ENCODE measurements around the gene SLC7A8.

DNA sequence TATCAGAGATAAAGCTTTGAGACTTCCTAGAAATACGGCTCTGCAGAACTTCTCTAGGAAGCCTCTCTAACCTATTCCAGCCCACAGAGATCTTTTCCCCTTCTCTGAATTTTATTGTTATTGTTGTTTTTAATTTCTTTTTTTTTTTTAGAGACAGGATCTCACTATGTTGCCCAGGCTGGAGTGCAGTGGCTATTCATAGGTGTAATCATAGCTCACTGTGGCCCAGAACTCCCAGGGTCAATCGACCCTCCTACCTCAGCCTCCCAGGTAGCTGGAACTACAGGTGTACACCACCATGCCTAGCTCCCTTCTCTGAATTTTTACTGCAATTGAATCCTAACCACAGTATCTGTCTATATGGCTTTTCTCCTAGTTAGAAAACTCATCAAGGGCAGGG lies 19.6 kb downstream of the SLC7A8 start:
- TF ChIP-seq, protein P1, sequence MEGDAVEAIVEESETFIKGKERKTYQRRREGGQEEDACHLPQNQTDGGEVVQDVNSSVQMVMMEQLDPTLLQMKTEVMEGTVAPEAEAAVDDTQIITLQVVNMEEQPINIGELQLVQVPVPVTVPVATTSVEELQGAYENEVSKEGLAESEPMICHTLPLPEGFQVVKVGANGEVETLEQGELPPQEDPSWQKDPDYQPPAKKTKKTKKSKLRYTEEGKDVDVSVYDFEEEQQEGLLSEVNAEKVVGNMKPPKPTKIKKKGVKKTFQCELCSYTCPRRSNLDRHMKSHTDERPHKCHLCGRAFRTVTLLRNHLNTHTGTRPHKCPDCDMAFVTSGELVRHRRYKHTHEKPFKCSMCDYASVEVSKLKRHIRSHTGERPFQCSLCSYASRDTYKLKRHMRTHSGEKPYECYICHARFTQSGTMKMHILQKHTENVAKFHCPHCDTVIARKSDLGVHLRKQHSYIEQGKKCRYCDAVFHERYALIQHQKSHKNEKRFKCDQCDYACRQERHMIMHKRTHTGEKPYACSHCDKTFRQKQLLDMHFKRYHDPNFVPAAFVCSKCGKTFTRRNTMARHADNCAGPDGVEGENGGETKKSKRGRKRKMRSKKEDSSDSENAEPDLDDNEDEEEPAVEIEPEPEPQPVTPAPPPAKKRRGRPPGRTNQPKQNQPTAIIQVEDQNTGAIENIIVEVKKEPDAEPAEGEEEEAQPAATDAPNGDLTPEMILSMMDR (IDR thresholded peaks at IDR 0.05) = no peak
- no peak for TF ChIP-seq POLR2A (IDR thresholded peaks at IDR 0.05)

Measured in tibial nerve (tissue), 3 donors.